Endothelial cell of umbilical vein (primary cell): ENCODE data around the gene PKDREJ. TPM values are rescaled to one million over a fixed set of nuclear protein-coding genes. Genes with fewer than 3 reads are reported as not detected.

Source experiments
- BruUV-seq: library from RNA; stranded (reverse); fragments of 400-500 nt; replicated peaks from 2 replicates; lab custom pipeline; 2021; lab: Mats Ljungman, UMichigan
- CTCF ChIA-PET: fragments of 300-600, 350-600 bp; sonication (Branson Sonifier 250); formaldehyde crosslinking; loops from one replicate; lab custom pipeline; 2021; ENCODE audit warnings: antibody characterized with exemption, inconsistent platforms; lab: Charles Lee
- POLR2A ChIA-PET: fragments of 300-600, 350-600 bp; sonication (Branson Sonifier 250); formaldehyde crosslinking; loops from one replicate; lab custom pipeline; 2021; ENCODE audit warnings: antibody characterized with exemption, inconsistent platforms; lab: Charles Lee
- DNase-seq: peaks from one replicate; pipeline ENCODE4 v3.0.0-alpha.2; 2011; ENCODE audit warnings: low read depth, low spot score
- FAIRE-seq: peaks from 2 replicates; lab custom pipeline; 2011; peaks lifted over from hg19 to GRCh38; lab: Jason Lieb, UNC
- H2AFZ ChIP-seq: 2 replicates; pipeline ENCODE4 v1.6.0; 2012; ENCODE audit warnings: low read depth, low read length, control low read depth, inconsistent platforms
- H3K27ac ChIP-seq: 2 replicates; pipeline ENCODE4 v1.5.1; 2011; ENCODE audit warnings: low read depth, mild to moderate bottlenecking, control low read depth, low read length, moderate library complexity; ENCODE audit not compliant: insufficient read depth
- H3K27me3 ChIP-seq, 2 experiments: 2 replicates each; pipeline versions ENCODE4 v1.6.0 to v1.6.1; 2011; ENCODE audit warnings: low read length in 2 of 2, mixed read lengths in 1 of 2; ENCODE audit not compliant: control insufficient read depth in 2 of 2, insufficient read depth in 2 of 2
- H3K36me3 ChIP-seq, 2 experiments: 2 replicates in 1 of 2; 3 replicates in 1 of 2; pipeline ENCODE4 v1.5.1; 2011; ENCODE audit warnings: low read length in 2 of 2, mild to moderate bottlenecking in 1 of 2, moderate library complexity in 1 of 2; ENCODE audit not compliant: control insufficient read depth in 2 of 2, insufficient read depth in 2 of 2; ENCODE audit errors: extremely low read depth in 1 of 2
- H3K4me1 ChIP-seq: 3 replicates; pipeline ENCODE4 v1.5.1; 2011; ENCODE audit warnings: mild to moderate bottlenecking, low read length; ENCODE audit not compliant: control insufficient read depth, insufficient read depth; ENCODE audit errors: extremely low read depth
- H3K4me2 ChIP-seq: 2 replicates; pipeline ENCODE4 v1.6.1; 2011; ENCODE audit warnings: low read length, control low read depth, mixed read lengths; ENCODE audit not compliant: insufficient read depth
- H3K4me3 ChIP-seq, 3 experiments: fragments of 200-600 bp in 1 of 3; sonication (generic), shearing (Covaris generic) in 1 of 3; replicated peaks in 1 of 3; 2 replicates each; pipeline ENCODE4 v1.5.1; 2011 to 2016; ENCODE audit warnings: control low read depth in 3 of 3, low read length in 3 of 3, mild to moderate bottlenecking in 2 of 3, inconsistent platforms in 1 of 3, low read depth in 1 of 3, moderate library complexity in 1 of 3; ENCODE audit not compliant: insufficient read depth in 1 of 3
- H3K79me2 ChIP-seq: 2 replicates; pipeline ENCODE4 v1.6.0; 2012; ENCODE audit warnings: low read length, inconsistent platforms; ENCODE audit not compliant: control insufficient read depth, insufficient read depth
- H3K9ac ChIP-seq: replicated peaks from 2 replicates; pipeline ENCODE3; 2011; ENCODE audit warnings: low read length, control low read depth; ENCODE audit not compliant: insufficient read depth; ENCODE audit errors: extremely low read depth
- H3K9me1 ChIP-seq: replicated peaks from 3 replicates; pipeline ENCODE4 v1.6.0; 2011; ENCODE audit warnings: mild to moderate bottlenecking, low read length; ENCODE audit not compliant: control insufficient read depth, insufficient read depth; ENCODE audit errors: extremely low read depth
- H3K9me3 ChIP-seq: replicated peaks from 2 replicates; pipeline ENCODE4 v1.5.1; 2012; ENCODE audit warnings: low read length, inconsistent platforms; ENCODE audit not compliant: control insufficient read depth, insufficient read depth
- H4K20me1 ChIP-seq: replicated peaks from 2 replicates; pipeline ENCODE3; 2011; ENCODE audit warnings: mild to moderate bottlenecking, low read length; ENCODE audit not compliant: control insufficient read depth, insufficient read depth; ENCODE audit errors: extremely low read depth
- CTCF ChIP-seq, 2 donors: IDR thresholded peaks; 1 replicate in 1 of 2; 2 replicates in 1 of 2; pipeline ENCODE4 v1.5.1; 2011; ENCODE audit warnings: low read length in 2 of 2, mild to moderate bottlenecking in 2 of 2, moderate library complexity in 2 of 2, control low read depth in 1 of 2, inconsistent platforms in 1 of 2, low read depth in 1 of 2; ENCODE audit not compliant: insufficient read depth in 1 of 2; ENCODE audit errors: extremely low read depth in 1 of 2
- JUN ChIP-seq: IDR thresholded peaks from 2 replicates; pipeline ENCODE4 v1.6.1; 2011; ENCODE audit warnings: borderline replicate concordance, low read depth; ENCODE audit not compliant: insufficient read length, insufficient read depth
- MAX ChIP-seq: IDR thresholded peaks from 2 replicates; pipeline ENCODE4 v1.6.1; 2011; ENCODE audit not compliant: insufficient read depth, insufficient read length
- dilution Hi-C: fragments of 300-500 bp; cut with MboI; formaldehyde crosslinking; loops from one replicate; pipeline ENCODE4 v1.15.0; 2019; ENCODE audit warnings: low sequenced_read_pairs; ENCODE audit not compliant: extremely low pct_ligation_motif_present
- intact Hi-C: fragments of 100-400 bp; cut with micrococcal nuclease; formaldehyde crosslinking; loops from one replicate; pipeline ENCODE4 v1.10.0; 2022
- polyA plus RNA-seq, 4 experiments: library from polyadenylated mRNA; depleted of rRNA in 3 of 4; stranded (reverse) in 3 of 4; unstranded in 1 of 4; fragments of >200 nt; gene quantifications; 2 replicates each; pipeline versions ENCODE4 v1.2.1 to v1.2.3, GENCODE V29; 2011 to 2012; ENCODE audit warnings: missing spikeins in 1 of 4
- total RNA-seq: library from RNA; stranded (reverse); gene quantifications from 2 replicates; pipeline ENCODE4 v1.2.3, GENCODE V29; 2021

The PKDREJ gene
- total and polyA plus RNA-seq, 2 donors (not counting 3 experiments of a cell fraction or from before 2014, with no cell fraction given): not detected

- DNase-seq: peak; percentile 53
- intact Hi-C loops: no loop called here
Measured at GRCh38 chr22:46262449-46263215, 511 bp downstream of the PKDREJ start.

More at GRCh38 chr22:46262449-46263215, 511 bp downstream of the PKDREJ start:
- Histone ChIP-seq H3K27ac (no peak overlapping the region), H4K20me1 (no peaks in the 10 kb centered on the region), H2AFZ (peak overlapping the region; percentile 75), H3K9ac (no peak overlapping the region), H3K9me1 (no peaks in the 10 kb centered on the region), H3K4me1 (peaks cover 4% of the 10 kb centered on the region), H3K4me2 (no peak overlapping the region), H3K79me2 (no peaks in the 10 kb centered on the region), H3K4me3 (no peak overlapping the region), H3K36me3 (no peaks in the 10 kb centered on the region), H3K9me3 (no peaks in the 10 kb centered on the region), H3K27me3 (peaks cover 35 to 39% of the 10 kb centered on the region in 2 experiments)
- no TSS peak for BruUV-seq
- CTCF ChIA-PET: interaction anchor here (0.6 to 3.6 kb wide), 7 partner anchors 9 to 140 kb away, joined by 3 to 11 read pairs (median 3); partner anchors contain the start of gene CDPF1
- peak; percentile 69 for FAIRE-seq
- dilution Hi-C loops: no loop called here
- POLR2A ChIA-PET: no interaction called here
- TF ChIP-seq JUN: no peak
- peak; percentile 55 for TF ChIP-seq MAX
- TF ChIP-seq CTCF (IDR thresholded peaks at IDR 0.05; ENCODE audit: extremely low read depth in 1 of 2, insufficient read depth in 1 of 2, low read depth in 1 of 2, low read length in 2 of 2): peak; percentile 54 to 72
